Astrocyte of the cerebellum (primary cell): ENCODE results near the gene SLC38A3.

Experiments
- DNase-seq: peaks from one replicate; pipeline ENCODE4 v3.0.0-alpha.2; 2011; ENCODE audit warnings: low read depth
- H3K4me3 ChIP-seq: 2 replicates; pipeline ENCODE4 v1.5.1; 2011; ENCODE audit warnings: mild to moderate bottlenecking, low read depth, low read length, moderate library complexity
- CTCF ChIP-seq: IDR thresholded peaks from 2 replicates; pipeline ENCODE4 v1.5.1; 2012; ENCODE audit warnings: low read length, low read depth, moderate library complexity, mild to moderate bottlenecking; ENCODE audit errors: missing control alignments
- in situ Hi-C: cut with HindIII; loops from 2 replicates; pipeline ENCODE4 v1.10.0; 2017; ENCODE audit warnings: low sequenced_read_pairs

SLC38A3 gene

GRCh38 chr3:50169232-50169832 is 35.7 kb upstream of the SLC38A3 start:
- in situ Hi-C loops, result no loop called here
- no peak for DNase-seq
- H3K4me3 ChIP-seq, result no peak overlapping the region
- TF ChIP-seq CTCF, result no peak

- in situ Hi-C loops, result no loop called here
- no peak for DNase-seq
Observed at GRCh38 chr3:50169858-50170257, 35.2 kb upstream of the SLC38A3 start.

GRCh38 chr3:50170689-50171088 is 34.4 kb upstream of the SLC38A3 start:
- no peak for TF ChIP-seq CTCF
- in situ Hi-C loops, result no loop called here
- H3K4me3 ChIP-seq, result no peak overlapping the region
- no peak for DNase-seq

More at GRCh38 chr3:50169858-50170257, 35.2 kb upstream of the SLC38A3 start:
- no peak for TF ChIP-seq CTCF
- H3K4me3 ChIP-seq, result no peak overlapping the region

- no peak for TF ChIP-seq CTCF
- in situ Hi-C loops, result no loop called here
- no peak for DNase-seq
- H3K4me3 ChIP-seq, result no peak overlapping the region
Observed at GRCh38 chr3:50171540-50172301, 33.4 kb upstream of the SLC38A3 start.

GRCh38 chr3:50172626-50173220 is 32.3 kb upstream of the SLC38A3 start:
- in situ Hi-C loops, result no loop called here
- DNase-seq, result no peak
- H3K4me3 ChIP-seq, result no peak overlapping the region
- TF ChIP-seq CTCF, result no peak

- TF ChIP-seq CTCF, result no peak
- no peak overlapping the region for H3K4me3 ChIP-seq
- no peak for DNase-seq
- in situ Hi-C loops, result no loop called here
Observed at GRCh38 chr3:50173685-50174516, 31.2 kb upstream of the SLC38A3 start.
